Measurements from ENCODE around the gene COL1A1. TPM values are rescaled to one million over a fixed set of nuclear protein-coding genes. Genes with fewer than 3 reads are reported as not detected.

The COL1A1 gene
- total RNA-seq, 1 donor from 2014 or later, result 171 TPM

DNA sequence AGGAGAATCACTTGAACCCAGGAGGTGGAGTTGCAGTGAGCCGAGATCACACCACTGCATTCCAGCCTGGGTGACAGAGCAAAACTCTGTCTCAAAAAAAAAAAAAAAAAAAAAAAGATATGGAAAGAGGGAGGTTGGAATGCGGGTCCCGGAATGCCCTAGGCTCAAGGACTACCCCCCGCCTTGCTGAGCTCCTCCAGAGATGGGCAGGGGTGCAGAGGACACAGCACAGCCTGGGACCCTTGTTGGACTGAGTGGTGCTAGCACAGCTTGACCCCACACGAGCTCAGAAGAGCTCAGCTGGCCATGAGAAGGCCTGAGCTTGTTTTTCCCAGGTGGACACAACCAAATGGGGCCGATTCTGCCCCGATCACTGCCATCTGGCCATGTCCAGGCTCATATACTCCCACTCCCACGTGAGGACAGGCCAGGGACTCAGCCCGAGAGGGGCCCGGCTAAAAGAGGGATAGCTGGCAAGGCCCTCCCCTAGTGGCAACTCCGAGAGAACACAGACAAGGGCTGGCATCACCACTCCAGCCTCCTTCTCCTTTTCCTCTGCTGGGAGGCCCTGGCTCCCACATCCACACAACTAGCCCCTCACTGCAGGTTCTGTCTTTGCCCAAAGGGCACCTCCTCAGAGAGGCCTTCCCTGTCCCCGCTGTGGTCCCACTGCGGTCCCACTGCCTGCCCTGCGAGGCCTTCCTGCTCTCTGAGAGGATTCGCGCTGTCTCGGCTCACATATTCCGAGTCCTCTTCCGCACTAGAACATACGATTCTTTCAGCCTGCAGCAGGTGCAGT lies 24.7 kb downstream of the COL1A1 start:
- DNase-seq (ENCODE audit: extremely low spot score in 2 of 2), result no peak
- Histone ChIP-seq H3K4me1 (peaks cover 50% of the 10 kb centered on the region), H3K4me3 (no peak overlapping the region), H3K9me3 (no peaks in the 10 kb centered on the region), H3K27me3 (no peaks in the 10 kb centered on the region), H3K27ac (peak overlapping the region; percentile 97), H3K36me3 (no peaks in the 10 kb centered on the region)
- intact Hi-C loops (cut with DNase I), result no loop called here
- TF ChIP-seq, protein P1, sequence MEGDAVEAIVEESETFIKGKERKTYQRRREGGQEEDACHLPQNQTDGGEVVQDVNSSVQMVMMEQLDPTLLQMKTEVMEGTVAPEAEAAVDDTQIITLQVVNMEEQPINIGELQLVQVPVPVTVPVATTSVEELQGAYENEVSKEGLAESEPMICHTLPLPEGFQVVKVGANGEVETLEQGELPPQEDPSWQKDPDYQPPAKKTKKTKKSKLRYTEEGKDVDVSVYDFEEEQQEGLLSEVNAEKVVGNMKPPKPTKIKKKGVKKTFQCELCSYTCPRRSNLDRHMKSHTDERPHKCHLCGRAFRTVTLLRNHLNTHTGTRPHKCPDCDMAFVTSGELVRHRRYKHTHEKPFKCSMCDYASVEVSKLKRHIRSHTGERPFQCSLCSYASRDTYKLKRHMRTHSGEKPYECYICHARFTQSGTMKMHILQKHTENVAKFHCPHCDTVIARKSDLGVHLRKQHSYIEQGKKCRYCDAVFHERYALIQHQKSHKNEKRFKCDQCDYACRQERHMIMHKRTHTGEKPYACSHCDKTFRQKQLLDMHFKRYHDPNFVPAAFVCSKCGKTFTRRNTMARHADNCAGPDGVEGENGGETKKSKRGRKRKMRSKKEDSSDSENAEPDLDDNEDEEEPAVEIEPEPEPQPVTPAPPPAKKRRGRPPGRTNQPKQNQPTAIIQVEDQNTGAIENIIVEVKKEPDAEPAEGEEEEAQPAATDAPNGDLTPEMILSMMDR (IDR thresholded peaks at IDR 0.05), result no peak
- TF ChIP-seq POLR2AphosphoS5 (IDR thresholded peaks at IDR 0.05; ENCODE audit: insufficient read depth in 1 of 2, low read depth in 1 of 2) (no peak), POLR2A (IDR thresholded peaks at IDR 0.05) (no peak)

DNA sequence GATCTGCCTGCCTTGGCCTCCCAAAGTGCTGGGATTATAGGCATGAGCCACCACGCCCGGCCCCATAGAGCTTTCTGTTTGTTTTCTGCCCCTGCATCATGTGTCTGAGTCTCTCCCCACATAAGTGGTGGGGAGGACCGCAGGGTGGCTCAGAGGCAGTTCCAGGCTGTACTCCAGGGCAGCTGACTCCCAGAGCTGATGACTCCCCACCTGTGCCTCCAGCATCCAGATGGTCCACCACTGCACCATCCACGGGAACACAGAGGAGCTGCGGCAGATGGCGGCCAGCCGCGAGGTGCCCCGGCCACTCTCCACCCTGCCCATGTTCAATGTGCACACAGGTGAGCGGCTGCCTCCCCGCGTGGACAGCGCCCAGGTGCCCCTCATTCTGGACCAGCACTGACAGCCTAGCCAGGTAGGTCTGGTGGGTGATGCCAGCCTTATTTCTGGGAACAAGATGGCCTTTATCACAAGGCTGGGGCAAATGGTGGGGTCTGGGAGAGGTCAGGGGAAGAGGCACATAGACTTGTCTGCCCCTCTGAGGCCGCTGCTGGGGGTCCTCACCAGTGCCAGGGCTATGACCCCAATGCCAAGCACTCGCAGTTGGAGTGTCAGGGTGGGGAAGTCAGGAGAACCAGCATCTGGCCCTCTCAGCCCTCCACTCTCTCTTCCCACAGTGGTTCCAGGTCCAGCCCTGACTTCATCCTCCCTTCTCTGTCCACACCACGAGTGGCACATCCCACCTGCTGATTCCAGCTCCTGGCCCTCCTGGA lies 26.2 kb downstream of the COL1A1 start:
- Histone ChIP-seq H3K9me3 (no peaks in the 10 kb centered on the region), H3K4me1 (peaks cover 43% of the 10 kb centered on the region), H3K4me3 (no peak overlapping the region), H3K27me3 (no peaks in the 10 kb centered on the region), H3K27ac (peak overlapping the region; percentile 97), H3K36me3 (no peaks in the 10 kb centered on the region)
- no peak for DNase-seq (ENCODE audit: extremely low spot score in 2 of 2)
- intact Hi-C loops (cut with DNase I), result no loop called here
- TF ChIP-seq POLR2AphosphoS5 (IDR thresholded peaks at IDR 0.05; ENCODE audit: insufficient read depth in 1 of 2, low read depth in 1 of 2) (no peak), POLR2A (IDR thresholded peaks at IDR 0.05) (no peak)
- TF ChIP-seq, protein P1 (IDR thresholded peaks at IDR 0.05), result no peak

DNA sequence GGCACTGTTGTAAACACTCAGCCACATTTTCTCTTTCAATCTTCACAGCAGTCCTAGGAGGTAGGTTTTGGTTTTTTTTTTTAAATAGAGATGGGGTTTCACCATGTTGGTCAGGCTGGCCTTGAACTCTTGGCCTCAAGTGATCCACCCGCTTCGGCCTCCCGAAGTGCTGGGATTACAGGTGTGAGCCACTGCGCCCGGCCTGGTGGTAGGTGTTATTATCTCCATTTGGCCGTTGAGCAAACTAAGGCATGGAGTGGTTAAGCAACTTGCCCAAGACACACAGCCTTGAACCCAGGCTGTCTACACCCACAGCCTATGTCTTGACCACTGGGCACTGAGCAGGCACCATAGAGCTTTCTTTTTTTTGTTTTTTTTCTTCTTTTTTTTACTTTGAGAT lies 27.0 kb downstream of the COL1A1 start:
- TF ChIP-seq, protein P1 (IDR thresholded peaks at IDR 0.05), result no peak
- no peak for TF ChIP-seq POLR2A (IDR thresholded peaks at IDR 0.05)
- no peak for TF ChIP-seq POLR2AphosphoS5 (IDR thresholded peaks at IDR 0.05; ENCODE audit: insufficient read depth in 1 of 2, low read depth in 1 of 2)
- intact Hi-C loops (cut with DNase I), result no loop called here
- no peak for DNase-seq (ENCODE audit: extremely low spot score in 2 of 2)
- Histone ChIP-seq H3K4me3 (no peak overlapping the region), H3K36me3 (no peaks in the 10 kb centered on the region), H3K27ac (peak overlapping the region; percentile 97), H3K4me1 (peaks cover 43% of the 10 kb centered on the region), H3K27me3 (no peaks in the 10 kb centered on the region), H3K9me3 (no peaks in the 10 kb centered on the region)

DNA sequence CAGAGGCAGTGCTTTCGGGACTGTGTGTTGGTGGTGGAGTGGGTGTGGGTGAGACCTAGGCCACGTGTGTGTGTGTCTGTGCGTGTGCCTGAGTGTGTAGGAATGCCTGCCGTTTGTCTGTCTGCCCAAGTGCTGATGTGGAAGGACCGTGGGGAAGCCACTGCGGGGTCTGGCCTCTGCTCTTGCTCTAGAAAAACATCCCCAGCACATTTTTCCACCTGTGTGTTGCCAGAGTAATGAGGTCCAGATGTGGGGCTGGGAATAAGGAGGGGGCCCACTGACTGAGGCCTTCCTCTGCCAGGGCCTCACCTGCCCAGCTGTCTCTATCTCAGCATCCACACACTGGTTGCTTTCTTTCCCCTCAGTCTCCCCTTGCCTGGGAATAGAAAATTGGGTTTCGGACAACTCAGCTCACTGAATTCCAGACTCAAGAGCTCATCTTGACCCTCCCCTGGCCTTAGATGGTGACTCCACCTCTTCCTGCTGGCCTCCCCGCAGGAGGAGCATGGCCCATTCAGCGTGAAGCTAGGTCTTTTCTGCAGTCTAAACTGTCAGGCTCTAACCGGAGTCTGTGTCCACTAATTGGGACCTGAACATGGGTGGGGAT lies 28.0 kb downstream of the COL1A1 start:
- no peaks in the 10 kb centered on the region for H3K27me3 ChIP-seq
- H3K4me1 ChIP-seq, result peaks cover 47% of the 10 kb centered on the region
- H3K36me3 ChIP-seq, result no peaks in the 10 kb centered on the region
- no peak overlapping the region for H3K4me3 ChIP-seq
- no peaks in the 10 kb centered on the region for H3K9me3 ChIP-seq
- H3K27ac ChIP-seq, result peak overlapping the region; percentile 97
- DNase-seq (ENCODE audit: extremely low spot score in 2 of 2), result no peak
- peak in 1 of 2 donors; percentile 9 for TF ChIP-seq POLR2A (IDR thresholded peaks at IDR 0.05)
- TF ChIP-seq POLR2AphosphoS5 (IDR thresholded peaks at IDR 0.05; ENCODE audit: insufficient read depth in 1 of 2, low read depth in 1 of 2), result peak in 1 of 2 donors; percentile 43
- TF ChIP-seq, protein P1 (IDR thresholded peaks at IDR 0.05), result no peak
- intact Hi-C loops (cut with DNase I), result no loop called here
